SK-N-MC (cell line): ENCODE data around the gene TCF3.

Experiments used
- EZH2 ChIP-seq: fragments of 200-600 bp; sonication (generic); IDR thresholded peaks from one replicate; pipeline ENCODE4 v1.6.1; 2017; ENCODE audit warnings: antibody characterized with exemption
- FOXP2 ChIP-seq: optimal IDR thresholded peaks from 2 replicates; pipeline ENCODE3; 2011; ENCODE audit warnings: mild to moderate bottlenecking, moderate library complexity; ENCODE audit not compliant: insufficient read depth; ENCODE audit errors: extremely low read length, control extremely low read depth
- POLR2AphosphoS5 ChIP-seq: IDR thresholded peaks from 2 replicates; pipeline ENCODE4 v1.6.1; 2012; ENCODE audit warnings: mild to moderate bottlenecking, low read depth, low read length, borderline replicate concordance

- TF ChIP-seq POLR2AphosphoS5 (no peak), EZH2 (no peak), FOXP2 (no peak)
Observed at GRCh38 chr19:1576242-1577089, 75.9 kb downstream of the TCF3 start.
